ENCODE results near the gene MT1HL1. TPM values are rescaled to one million over a fixed set of nuclear protein-coding genes. Genes with fewer than 3 reads are reported as not detected.

MT1HL1 gene
- total and polyA plus RNA-seq, 2 of the 8 experiments (the other 6 are each of a cell fraction or from before 2014, with no cell fraction given) = not detected

GRCh38 chr1:236994450-236994849 is 9.8 kb downstream of the MT1HL1 start:
- Histone ChIP-seq H2BK20ac (ENCODE audit: low read length) (no peak overlapping the region), H4K91ac (replicated peaks; ENCODE audit: insufficient read length, low read length) (no peak overlapping the region), H3K56ac (replicated peaks; ENCODE audit: insufficient read length, low read depth, low read length) (no peak overlapping the region), H3K4me3 (ENCODE audit: extremely low read depth in 1 of 4, insufficient read depth in 2 of 4, low read depth in 3 of 4, low read length in 4 of 4) (no peak overlapping the region), H3K4me1 (replicated peaks in 1 of 4; ENCODE audit: control insufficient read depth in 3 of 4, insufficient read depth in 4 of 4, low read length in 3 of 4) (peaks cover 0 to 7% (median 0%) of the 10 kb centered on the region in 4 experiments; a peak in 3 of 7 replicates), H3K9me3 (ENCODE audit: insufficient read depth in 2 of 2, low read depth in 1 of 2, low read length in 1 of 2) (peaks cover 9% of the 10 kb centered on the region in 2 experiments; a peak in 2 of 4 replicates), H3K9ac (replicated peaks in 1 of 4; ENCODE audit: extremely low read depth in 1 of 4, low read depth in 3 of 4, low read length in 3 of 4) (no peak overlapping the region), H4K20me1 (replicated peaks in 1 of 2; ENCODE audit: control insufficient read depth in 1 of 2, insufficient read depth in 2 of 2, low read length in 2 of 2) (no peaks in the 10 kb centered on the region), H3K79me2 (ENCODE audit: control insufficient read depth in 1 of 2, insufficient read depth in 2 of 2, low read length in 2 of 2) (no peaks in the 10 kb centered on the region), H3K4ac (replicated peaks; ENCODE audit: insufficient read length, low read depth, low read length) (no peak overlapping the region), H3K23ac (ENCODE audit: insufficient read length) (no peak overlapping the region), H3K36me3 (ENCODE audit: control insufficient read depth in 2 of 4, insufficient read depth in 4 of 4, low read length in 3 of 4) (no peaks in the 10 kb centered on the region), H2AFZ (ENCODE audit: low read length) (no peak overlapping the region), H3K79me1 (ENCODE audit: low read depth, low read length) (no peaks in the 10 kb centered on the region), H3K27ac (ENCODE audit: low read depth, low read length) (no peak overlapping the region), H4K8ac (ENCODE audit: extremely low read depth, insufficient read depth, low read length) (no peak overlapping the region), H2BK15ac (ENCODE audit: low read length) (no peak overlapping the region), H2BK5ac (ENCODE audit: low read depth, low read length) (no peak overlapping the region), H4K5ac (ENCODE audit: insufficient read length, low read depth, low read length) (no peak overlapping the region), H2BK12ac (ENCODE audit: low read depth, low read length) (no peak overlapping the region), H2BK120ac (replicated peaks; ENCODE audit: low read depth, low read length) (no peak overlapping the region), H3K27me3 (replicated peaks in 1 of 4; ENCODE audit: control insufficient read depth in 3 of 4, extremely low read depth in 1 of 4, insufficient read depth in 3 of 4, low read length in 3 of 4) (no peaks in the 10 kb centered on the region), H3K23me2 (ENCODE audit: low read depth, low read length) (no peaks in the 10 kb centered on the region), H3K14ac (ENCODE audit: insufficient read length) (no peak overlapping the region), H2AK5ac (ENCODE audit: low read depth, low read length) (no peak overlapping the region), H3K18ac (ENCODE audit: extremely low read depth, low read length) (no peak overlapping the region), H3K4me2 (ENCODE audit: insufficient read depth in 1 of 2, low read depth in 2 of 2, low read length in 2 of 2) (no peak overlapping the region)
- TF ChIP-seq HDAC6 (IDR thresholded peaks at IDR 0.05; ENCODE audit: low read depth, low read length) (no peak), CREB1 (IDR thresholded peaks at IDR 0.05) (no peak)
- POLR2A ChIA-PET (ENCODE audit: partially characterized antibody) = no interaction called here
- DNase-seq (ENCODE audit: low read depth in 1 of 2, low spot score in 2 of 2) (no peak), FAIRE-seq (no peak)
- CTCF ChIA-PET (ENCODE audit: partially characterized antibody) = interaction anchor here (1.1 to 1.6 kb wide), 3 partner anchors 10 to 122 kb away, joined by 3 to 7 read pairs (median 4); no protein-coding TSS in a partner anchor
- WGBS, 2 experiments (ENCODE audit: extremely low coverage in 1 of 2, insufficient coverage in 1 of 2, insufficient read length in 1 of 2, insufficient replicate concordance in 2 of 2, low coverage in 1 of 2, low lambda C conversion rate in 2 of 2, missing lambda C conversion rate in 1 of 2) = 100% methylated on average over 1 of the region's 1 CpG; no CpG with 5 or more reads in 1 of the 2 experiments
